Hepatocyte (in vitro differentiated cells): ENCODE data around the gene ADGRV1.

Experiments
- EZH2 ChIP-seq: fragments of 200-600 bp; sonication (generic); IDR thresholded peaks from 2 replicates; pipeline ENCODE4 v1.6.1; 2016; ENCODE audit warnings: antibody characterized with exemption, mild to moderate bottlenecking, borderline replicate concordance
- EZH2phosphoT487 ChIP-seq: fragments of 200-600 bp; sonication (generic); IDR thresholded peaks from one replicate; pipeline ENCODE4 v1.6.1; 2018; ENCODE audit warnings: antibody characterized with exemption, mild to moderate bottlenecking, low read depth, moderate library complexity; ENCODE audit not compliant: unreplicated experiment, severe bottlenecking
- TF ChIP-seq, protein P1 (sequence below): fragments of 200-600 bp; sonication (generic); IDR thresholded peaks from 2 replicates; pipeline ENCODE4 v1.5.1; 2016; ENCODE audit warnings: antibody characterized with exemption, mild to moderate bottlenecking; ENCODE audit not compliant: poor library complexity

DNA sequence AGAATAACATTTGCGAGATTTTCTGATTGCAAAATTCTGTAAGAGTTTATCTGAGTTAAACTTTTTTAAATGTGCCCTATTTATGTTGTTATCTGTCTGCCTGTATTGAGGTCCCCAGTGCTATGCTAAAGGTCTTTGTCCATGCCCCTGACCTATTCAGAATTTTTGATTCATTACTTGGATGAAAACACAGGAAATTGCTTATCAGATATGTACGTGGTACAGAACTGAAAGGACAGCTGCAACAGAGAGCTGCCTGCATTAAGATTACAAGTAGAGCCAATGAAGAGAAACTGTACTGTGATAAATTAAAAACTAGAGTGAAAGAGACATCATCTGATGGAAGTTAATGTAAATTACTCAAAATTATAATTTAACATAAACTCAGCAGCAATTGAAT lies 408.8 kb downstream of the ADGRV1 start:
- TF ChIP-seq EZH2 (no peak), EZH2phosphoT487 (no peak)
- TF ChIP-seq, protein P1, sequence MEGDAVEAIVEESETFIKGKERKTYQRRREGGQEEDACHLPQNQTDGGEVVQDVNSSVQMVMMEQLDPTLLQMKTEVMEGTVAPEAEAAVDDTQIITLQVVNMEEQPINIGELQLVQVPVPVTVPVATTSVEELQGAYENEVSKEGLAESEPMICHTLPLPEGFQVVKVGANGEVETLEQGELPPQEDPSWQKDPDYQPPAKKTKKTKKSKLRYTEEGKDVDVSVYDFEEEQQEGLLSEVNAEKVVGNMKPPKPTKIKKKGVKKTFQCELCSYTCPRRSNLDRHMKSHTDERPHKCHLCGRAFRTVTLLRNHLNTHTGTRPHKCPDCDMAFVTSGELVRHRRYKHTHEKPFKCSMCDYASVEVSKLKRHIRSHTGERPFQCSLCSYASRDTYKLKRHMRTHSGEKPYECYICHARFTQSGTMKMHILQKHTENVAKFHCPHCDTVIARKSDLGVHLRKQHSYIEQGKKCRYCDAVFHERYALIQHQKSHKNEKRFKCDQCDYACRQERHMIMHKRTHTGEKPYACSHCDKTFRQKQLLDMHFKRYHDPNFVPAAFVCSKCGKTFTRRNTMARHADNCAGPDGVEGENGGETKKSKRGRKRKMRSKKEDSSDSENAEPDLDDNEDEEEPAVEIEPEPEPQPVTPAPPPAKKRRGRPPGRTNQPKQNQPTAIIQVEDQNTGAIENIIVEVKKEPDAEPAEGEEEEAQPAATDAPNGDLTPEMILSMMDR: no peak
